ENCODE results near the gene PRUNE2. TPM values are rescaled to one million over a fixed set of nuclear protein-coding genes. Genes with fewer than 3 reads are reported as not detected.

The PRUNE2 gene
- total RNA-seq, 1 donor from 2014 or later = 6.7 TPM

DNA sequence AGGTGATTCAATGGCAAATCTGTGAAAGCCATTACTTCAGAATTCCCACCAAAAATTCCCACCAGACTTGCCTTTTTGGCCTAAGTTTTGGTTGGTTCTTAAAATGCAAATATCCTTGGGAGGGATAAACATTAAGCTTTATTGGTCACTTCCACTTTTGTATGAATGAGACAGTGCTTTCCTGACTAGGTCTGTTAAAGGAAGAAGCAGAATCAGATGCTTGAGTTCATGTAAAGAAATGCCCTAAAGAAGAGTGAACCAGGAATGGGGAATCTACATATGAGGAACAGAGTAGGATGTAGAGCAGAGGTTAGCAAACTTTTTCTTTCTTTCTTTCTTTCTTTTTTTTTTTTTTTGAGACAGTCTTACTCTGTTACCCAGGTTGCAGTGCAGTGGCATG, 317.6 kb downstream of the PRUNE2 start:
- peaks cover 6% of the 10 kb centered on the region for H3K4me1 Mint-ChIP-seq (ENCODE audit: unreplicated experiment)
- H3K9me3 Mint-ChIP-seq (ENCODE audit: unreplicated experiment) = no peaks in the 10 kb centered on the region
- TF ChIP-seq, protein P1, sequence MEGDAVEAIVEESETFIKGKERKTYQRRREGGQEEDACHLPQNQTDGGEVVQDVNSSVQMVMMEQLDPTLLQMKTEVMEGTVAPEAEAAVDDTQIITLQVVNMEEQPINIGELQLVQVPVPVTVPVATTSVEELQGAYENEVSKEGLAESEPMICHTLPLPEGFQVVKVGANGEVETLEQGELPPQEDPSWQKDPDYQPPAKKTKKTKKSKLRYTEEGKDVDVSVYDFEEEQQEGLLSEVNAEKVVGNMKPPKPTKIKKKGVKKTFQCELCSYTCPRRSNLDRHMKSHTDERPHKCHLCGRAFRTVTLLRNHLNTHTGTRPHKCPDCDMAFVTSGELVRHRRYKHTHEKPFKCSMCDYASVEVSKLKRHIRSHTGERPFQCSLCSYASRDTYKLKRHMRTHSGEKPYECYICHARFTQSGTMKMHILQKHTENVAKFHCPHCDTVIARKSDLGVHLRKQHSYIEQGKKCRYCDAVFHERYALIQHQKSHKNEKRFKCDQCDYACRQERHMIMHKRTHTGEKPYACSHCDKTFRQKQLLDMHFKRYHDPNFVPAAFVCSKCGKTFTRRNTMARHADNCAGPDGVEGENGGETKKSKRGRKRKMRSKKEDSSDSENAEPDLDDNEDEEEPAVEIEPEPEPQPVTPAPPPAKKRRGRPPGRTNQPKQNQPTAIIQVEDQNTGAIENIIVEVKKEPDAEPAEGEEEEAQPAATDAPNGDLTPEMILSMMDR (IDR thresholded peaks at IDR 0.05; ENCODE audit: unreplicated experiment) = no peak
- no peaks in the 10 kb centered on the region for H3K27me3 Mint-ChIP-seq (ENCODE audit: unreplicated experiment)
- H3K4me3 Mint-ChIP-seq (ENCODE audit: unreplicated experiment) = no peak overlapping the region
- H3K36me3 Mint-ChIP-seq (ENCODE audit: low read depth, unreplicated experiment) = no peaks in the 10 kb centered on the region
- no peak for DNase-seq (ENCODE audit: low spot score)
- H3K27ac Mint-ChIP-seq (ENCODE audit: unreplicated experiment) = no peak overlapping the region

DNA sequence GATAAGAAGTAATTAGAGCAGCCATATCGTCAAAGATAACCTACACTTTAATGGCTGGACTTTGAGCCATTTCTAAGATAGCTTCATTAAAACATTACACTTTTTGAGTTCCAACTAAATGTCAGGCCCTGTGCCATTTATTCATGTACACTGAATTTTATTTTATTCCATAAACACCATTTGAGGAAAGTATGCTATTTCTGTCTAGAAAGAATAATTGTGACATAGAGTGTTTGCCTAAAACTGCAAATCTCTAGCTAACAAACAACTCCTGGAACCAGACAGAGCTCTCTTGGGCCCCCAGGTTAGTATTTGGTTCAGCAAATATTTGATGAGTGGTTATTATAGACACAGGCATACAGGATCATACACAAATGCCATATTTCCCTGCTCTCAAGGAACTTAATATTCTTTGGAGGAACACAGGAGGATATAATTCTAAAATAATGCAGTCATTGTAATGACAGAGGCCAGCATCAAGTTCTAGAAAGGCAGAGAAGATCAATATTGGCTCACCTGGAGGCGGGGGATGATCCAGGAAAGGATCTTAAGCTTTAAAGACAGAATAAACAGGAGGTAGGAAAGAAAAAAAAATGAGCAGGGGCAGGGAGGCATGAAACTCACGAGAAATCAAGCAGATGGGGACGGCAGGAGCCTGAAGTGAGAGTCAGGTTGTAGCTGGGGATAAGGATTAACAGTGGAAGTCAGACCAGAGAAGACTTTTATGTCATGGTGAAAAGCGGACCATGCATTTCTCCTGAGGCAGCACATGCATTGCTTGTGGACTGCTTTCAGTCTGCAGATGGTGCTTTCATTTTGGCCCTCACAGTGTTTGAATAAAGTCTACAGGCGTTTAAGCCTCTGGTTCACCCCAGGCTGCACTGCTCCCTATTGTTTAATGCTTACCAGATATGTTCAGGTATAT, 319.3 kb downstream of the PRUNE2 start:
- Mint-ChIP-seq H3K27me3 (ENCODE audit: unreplicated experiment) (peaks cover 2% of the 10 kb centered on the region), H3K36me3 (ENCODE audit: low read depth, unreplicated experiment) (no peaks in the 10 kb centered on the region), H3K9me3 (ENCODE audit: unreplicated experiment) (no peaks in the 10 kb centered on the region), H3K4me1 (ENCODE audit: unreplicated experiment) (peaks cover 6% of the 10 kb centered on the region), H3K27ac (ENCODE audit: unreplicated experiment) (no peak overlapping the region), H3K4me3 (ENCODE audit: unreplicated experiment) (no peak overlapping the region)
- TF ChIP-seq, protein P1 (IDR thresholded peaks at IDR 0.05; ENCODE audit: unreplicated experiment) = no peak
- DNase-seq (ENCODE audit: low spot score) = no peak

DNA sequence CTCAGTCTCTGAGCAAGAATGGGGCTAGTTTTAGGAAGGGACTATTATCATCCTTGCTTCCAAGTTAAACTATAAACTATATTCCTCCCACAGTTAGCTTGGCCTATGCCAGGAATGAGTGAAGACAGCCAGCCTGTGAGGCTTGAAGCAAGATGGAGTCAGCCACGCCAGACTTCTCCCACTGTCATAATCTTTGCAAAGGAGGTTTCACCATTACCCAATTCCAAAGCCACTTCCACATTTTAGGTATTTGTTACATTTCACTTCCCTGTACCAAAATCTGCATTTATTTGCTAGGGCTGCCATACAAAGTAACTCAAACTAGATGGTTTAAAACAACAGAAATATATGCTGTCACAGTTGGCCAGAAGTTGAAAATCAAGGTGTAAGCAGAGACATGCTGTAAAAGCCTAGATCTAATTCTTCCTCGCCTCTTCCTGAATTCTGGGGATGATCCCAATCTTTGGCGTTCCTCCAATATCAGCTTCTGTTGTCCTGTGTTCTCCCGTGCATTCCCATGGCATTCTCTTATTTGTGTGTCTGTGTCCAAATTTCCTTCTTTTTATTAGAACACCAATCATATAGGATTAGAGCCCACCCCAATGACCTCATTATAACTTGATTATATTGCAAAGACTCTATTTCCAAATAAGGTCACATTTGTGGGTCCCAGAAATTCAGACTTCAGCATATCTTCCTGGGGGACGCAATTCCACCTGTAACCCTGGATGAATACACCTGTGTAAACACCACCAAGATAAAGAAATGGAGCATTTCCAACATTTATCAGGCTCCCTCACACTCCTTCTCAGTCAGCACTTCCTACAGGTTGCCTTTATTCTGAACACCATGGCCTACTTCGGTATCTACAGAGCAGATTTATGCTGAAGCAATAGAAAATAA, 320.2 kb downstream of the PRUNE2 start:
- TF ChIP-seq, protein P1 (IDR thresholded peaks at IDR 0.05; ENCODE audit: unreplicated experiment) = no peak
- Mint-ChIP-seq H3K4me3 (ENCODE audit: unreplicated experiment) (no peak overlapping the region), H3K4me1 (ENCODE audit: unreplicated experiment) (peaks cover 6% of the 10 kb centered on the region), H3K27me3 (ENCODE audit: unreplicated experiment) (peaks cover 4% of the 10 kb centered on the region), H3K27ac (ENCODE audit: unreplicated experiment) (no peak overlapping the region), H3K9me3 (ENCODE audit: unreplicated experiment) (no peaks in the 10 kb centered on the region), H3K36me3 (ENCODE audit: low read depth, unreplicated experiment) (no peaks in the 10 kb centered on the region)
- no peak for DNase-seq (ENCODE audit: low spot score)

DNA sequence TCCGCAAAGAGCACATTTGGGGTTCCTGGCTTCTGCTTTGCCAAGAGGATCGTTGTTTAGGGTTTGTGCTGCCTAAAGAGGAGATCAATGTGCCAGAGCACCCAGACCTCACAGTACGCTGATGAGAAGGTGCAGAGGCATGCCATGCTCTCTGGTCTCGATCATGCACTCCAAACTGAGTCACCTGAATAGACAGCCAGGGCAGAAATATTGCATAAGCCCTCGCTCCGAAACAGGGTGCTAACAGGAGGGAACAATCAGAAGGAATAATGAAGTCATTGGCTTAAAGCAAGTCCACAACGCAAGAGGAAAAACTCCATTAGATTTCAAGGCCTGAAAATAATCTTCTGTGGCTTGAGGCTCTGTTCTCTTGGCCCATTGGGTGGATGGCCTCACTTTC, 322.7 kb downstream of the PRUNE2 start:
- H3K9me3 Mint-ChIP-seq (ENCODE audit: unreplicated experiment) = no peaks in the 10 kb centered on the region
- peaks cover 6% of the 10 kb centered on the region for H3K4me1 Mint-ChIP-seq (ENCODE audit: unreplicated experiment)
- no peak overlapping the region for H3K27ac Mint-ChIP-seq (ENCODE audit: unreplicated experiment)
- no peak for DNase-seq (ENCODE audit: low spot score)
- TF ChIP-seq, protein P1 (IDR thresholded peaks at IDR 0.05; ENCODE audit: unreplicated experiment) = no peak
- H3K36me3 Mint-ChIP-seq (ENCODE audit: low read depth, unreplicated experiment) = no peaks in the 10 kb centered on the region
- peaks cover 4% of the 10 kb centered on the region for H3K27me3 Mint-ChIP-seq (ENCODE audit: unreplicated experiment)
- H3K4me3 Mint-ChIP-seq (ENCODE audit: unreplicated experiment) = no peak overlapping the region
